K562 (cell line): Measurements from ENCODE around the gene GFAP. TPM values are rescaled to one million over a fixed set of nuclear protein-coding genes. Genes with fewer than 3 reads are reported as not detected.

Experiments used
- CHCHD3 ChIP-seq: fragments of 250-450 bp; sonication (Bioruptor Pico); IDR thresholded peaks from 2 replicates; pipeline ENCODE4 v2.1.2; 2022; ENCODE audit warnings: mild to moderate bottlenecking
- ETS1 ChIP-seq: conservative IDR thresholded peaks from 2 replicates; pipeline ENCODE4 v1.6.1; 2011; ENCODE audit warnings: low read depth, mild to moderate bottlenecking, low read length; ENCODE audit not compliant: control insufficient read depth
- FOXM1 ChIP-seq, 2 experiments: fragments of 450-650 bp in 1 of 2; sonication (generic) in 1 of 2; formaldehyde crosslinking in 1 of 2; IDR thresholded peaks; 2 replicates each; pipeline versions ENCODE4 v1.6.1 to v1.9.0; 2017 to 2022; ENCODE audit warnings: low read depth in 2 of 2, mild to moderate bottlenecking in 2 of 2, missing genetic modification reagents in 1 of 2, moderate library complexity in 1 of 2
- MAZ ChIP-seq, 2 experiments: fragments of 450-650 bp in 1 of 2; sonication (generic) in 1 of 2; formaldehyde crosslinking; IDR thresholded peaks in 1 of 2; conservative IDR thresholded peaks in 1 of 2; 2 replicates each; pipeline versions ENCODE4 v1.4.0 to v1.5.0; 2020; ENCODE audit warnings: mild to moderate bottlenecking in 1 of 2, missing genetic modification reagents in 1 of 2
- RERE ChIP-seq: sonication (generic); formaldehyde crosslinking; IDR thresholded peaks from 2 replicates; pipeline ENCODE4 v1.8.0; 2023; ENCODE audit warnings: missing genetic modification reagents, mild to moderate bottlenecking, borderline replicate concordance
- SMAD3 ChIP-seq: fragments of 450-650 bp; formaldehyde crosslinking; conservative IDR thresholded peaks from 2 replicates; pipeline ENCODE4 v1.4.0; 2020; ENCODE audit warnings: mild to moderate bottlenecking
- ZBTB8A ChIP-seq: fragments of 450-650 bp; IDR thresholded peaks from 2 replicates; pipeline ENCODE4 v1.6.1; 2018; ENCODE audit warnings: mild to moderate bottlenecking, moderate library complexity; ENCODE audit not compliant: partially characterized antibody
- ZNF174 ChIP-seq: fragments of 250-450 bp; sonication (Bioruptor Pico); IDR thresholded peaks from 2 replicates; pipeline ENCODE4 v1.4.0; 2020; ENCODE audit warnings: mild to moderate bottlenecking
- polyA plus RNA-seq, 8 experiments: library from polyadenylated mRNA; depleted of rRNA in 4 of 8; stranded (reverse) in 5 of 8; unstranded in 3 of 8; fragments of >200 nt; fragmentation: Nextera tagmentation in 2 of 8; fragmentation: Illumina TruSeq in 1 of 8; extraction: Ambion mirVana in 2 of 8; extraction: Trizol in 1 of 8; gene quantifications; 2 replicates each; pipeline versions ENCODE4 v1.2.1 to v1.2.3, GENCODE V29; 2011 to 2014; ENCODE audit warnings: inconsistent platforms in 1 of 8, missing spikeins in 1 of 8
- total RNA-seq, 7 experiments: library from RNA; depleted of rRNA in 6 of 7; stranded (reverse); fragments of >200 nt in 6 of 7; fragmentation: Illumina TruSeq in 2 of 7; extraction: Trizol in 2 of 7; gene quantifications; 2 replicates each; pipeline versions ENCODE4 v1.2.1 to v1.2.3, GENCODE V29; 2011 to 2021; ENCODE audit warnings: low replicate concordance in 1 of 7
- TF ChIP-seq, protein P1 (sequence below): sonication (generic); formaldehyde crosslinking; IDR thresholded peaks from 2 replicates; pipeline ENCODE4 v1.8.0; 2022; ENCODE audit warnings: missing genetic modification reagents, mild to moderate bottlenecking, moderate library complexity, borderline replicate concordance

GFAP gene
- total and polyA plus RNA-seq, 9 of the 15 experiments (the other 6 are each of a cell fraction or from before 2014, with no cell fraction given), result 0.07 to 1.4 (median 0.60) TPM; not detected in 1

GRCh38 chr17:44910231-44911106, 4.8 kb downstream of the GFAP start (continued):
- TF ChIP-seq RERE (CRISPR knock-in tag) (no peak), ETS1 (no peak), ZBTB8A (no peak), CHCHD3 (CRISPR knock-in tag) (no peak), MAZ (CRISPR knock-in tag; conservative IDR thresholded peaks at IDR 0.05 in 1 of 2, IDR thresholded peaks at IDR 0.05 in 1 of 2) (no peak), SMAD3 (CRISPR knock-in tag) (no peak), FOXM1 (IDR thresholded peaks at IDR 0.05; ENCODE audit: low read depth) (no peak), FOXM1 (CRISPR knock-in tag; IDR thresholded peaks at IDR 0.05; ENCODE audit: low read depth) (no peak), ZNF174 (CRISPR knock-in tag) (no peak)
- TF ChIP-seq, protein P1, sequence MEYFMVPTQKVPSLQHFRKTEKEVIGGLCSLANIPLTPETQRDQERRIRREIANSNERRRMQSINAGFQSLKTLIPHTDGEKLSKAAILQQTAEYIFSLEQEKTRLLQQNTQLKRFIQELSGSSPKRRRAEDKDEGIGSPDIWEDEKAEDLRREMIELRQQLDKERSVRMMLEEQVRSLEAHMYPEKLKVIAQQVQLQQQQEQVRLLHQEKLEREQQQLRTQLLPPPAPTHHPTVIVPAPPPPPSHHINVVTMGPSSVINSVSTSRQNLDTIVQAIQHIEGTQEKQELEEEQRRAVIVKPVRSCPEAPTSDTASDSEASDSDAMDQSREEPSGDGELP (CRISPR knock-in tag), result no peak
